HEK293 (cell line): Measurements from ENCODE around the gene MECP2.

Source experiments
- GFI1B ChIP-seq: fragments of 450-650 bp; formaldehyde crosslinking; IDR thresholded peaks from 2 replicates; pipeline ENCODE4 v1.5.1; 2016; ENCODE audit warnings: missing biosample characterization, missing genetic modification characterization
- GLI4 ChIP-seq: fragments of 450-650 bp; formaldehyde crosslinking; IDR thresholded peaks from 2 replicates; pipeline ENCODE4 v1.5.1; 2016; ENCODE audit warnings: missing biosample characterization, missing genetic modification characterization
- GLIS2 ChIP-seq: fragments of 450-650 bp; formaldehyde crosslinking; IDR thresholded peaks from 2 replicates; pipeline ENCODE4 v1.5.1; 2016; ENCODE audit warnings: missing biosample characterization, missing genetic modification characterization
- HOXC10 ChIP-seq: sonication (generic); formaldehyde crosslinking; IDR thresholded peaks from 2 replicates; pipeline ENCODE4 v1.8.1; 2023; ENCODE audit warnings: mild to moderate bottlenecking, missing genetic modification reagents
- KLF8 ChIP-seq: fragments of 450-650 bp; formaldehyde crosslinking; IDR thresholded peaks from 2 replicates; pipeline ENCODE4 v1.5.1; 2016; ENCODE audit warnings: missing biosample characterization, missing genetic modification characterization
- OSR2 ChIP-seq: fragments of 450-650 bp; formaldehyde crosslinking; IDR thresholded peaks from 2 replicates; pipeline ENCODE4 v1.5.1; 2016; ENCODE audit warnings: missing biosample characterization, missing genetic modification characterization
- REPIN1 ChIP-seq: fragments of 450-650 bp; formaldehyde crosslinking; IDR thresholded peaks from 2 replicates; pipeline ENCODE4 v1.5.1; 2017; ENCODE audit warnings: missing biosample characterization, missing genetic modification characterization, low read depth
- WT1 ChIP-seq: fragments of 450-650 bp; formaldehyde crosslinking; IDR thresholded peaks from 2 replicates; pipeline ENCODE4 v1.5.1; 2016; ENCODE audit warnings: missing biosample characterization, missing genetic modification characterization
- ZBTB7A ChIP-seq: fragments of 450-650 bp; formaldehyde crosslinking; IDR thresholded peaks from 2 replicates; pipeline ENCODE4 v1.5.1; 2016; ENCODE audit warnings: low read depth, missing biosample characterization, missing genetic modification characterization
- ZNF132 ChIP-seq: fragments of 450-650 bp; formaldehyde crosslinking; IDR thresholded peaks from 2 replicates; pipeline ENCODE4 v1.5.1; 2017; ENCODE audit warnings: missing biosample characterization, missing genetic modification characterization, borderline replicate concordance
- ZNF133 ChIP-seq: fragments of 450-650 bp; formaldehyde crosslinking; IDR thresholded peaks from 2 replicates; pipeline ENCODE4 v1.5.1; 2016; ENCODE audit warnings: missing biosample characterization, missing genetic modification characterization
- ZNF140 ChIP-seq: fragments of 450-650 bp; formaldehyde crosslinking; IDR thresholded peaks from 2 replicates; pipeline ENCODE4 v1.5.1; 2016; ENCODE audit warnings: missing biosample characterization, missing genetic modification characterization
- ZNF211 ChIP-seq: fragments of 450-650 bp; formaldehyde crosslinking; IDR thresholded peaks from 2 replicates; pipeline ENCODE4 v1.5.1; 2016; ENCODE audit warnings: low read depth, missing biosample characterization, missing genetic modification characterization
- ZNF23 ChIP-seq: fragments of 450-650 bp; formaldehyde crosslinking; IDR thresholded peaks from 2 replicates; pipeline ENCODE4 v1.5.1; 2016; ENCODE audit warnings: missing biosample characterization, missing genetic modification characterization, borderline replicate concordance
- ZNF239 ChIP-seq: fragments of 450-650 bp; formaldehyde crosslinking; IDR thresholded peaks from 2 replicates; pipeline ENCODE4 v1.5.1; 2016; ENCODE audit warnings: missing biosample characterization, missing genetic modification characterization
- ZNF274 ChIP-seq, 2 experiments: fragments of 200-500 bp in 1 of 2; fragments of 450-650 bp in 1 of 2; sonication (Bioruptor generic) in 1 of 2; formaldehyde crosslinking in 1 of 2; IDR thresholded peaks; 2 replicates each; pipeline versions ENCODE4 v1.5.1 to v1.6.1; 2014 to 2016; ENCODE audit warnings: borderline replicate concordance in 1 of 2, inconsistent platforms in 1 of 2, low read length in 1 of 2, missing biosample characterization in 1 of 2, missing genetic modification characterization in 1 of 2
- ZNF324 ChIP-seq: fragments of 450-650 bp; formaldehyde crosslinking; IDR thresholded peaks from 2 replicates; pipeline ENCODE4 v1.5.1; 2016; ENCODE audit warnings: missing biosample characterization, missing genetic modification characterization
- ZNF510 ChIP-seq: fragments of 450-650 bp; formaldehyde crosslinking; IDR thresholded peaks from 2 replicates; pipeline ENCODE4 v1.5.1; 2018; ENCODE audit warnings: mild to moderate bottlenecking, missing genetic modification characterization, missing biosample characterization; ENCODE audit not compliant: insufficient replicate concordance
- ZNF555 ChIP-seq: fragments of 450-650 bp; formaldehyde crosslinking; conservative IDR thresholded peaks from 2 replicates; pipeline ENCODE4 v1.5.1; 2017; ENCODE audit warnings: missing biosample characterization, mild to moderate bottlenecking, missing genetic modification characterization, inconsistent platforms
- ZNF571 ChIP-seq: fragments of 450-650 bp; formaldehyde crosslinking; IDR thresholded peaks from 2 replicates; pipeline ENCODE4 v1.5.0; 2017; ENCODE audit warnings: missing biosample characterization, missing genetic modification characterization
- ZNF596 ChIP-seq: fragments of 450-650 bp; IDR thresholded peaks from 2 replicates; pipeline ENCODE4 v1.5.0; 2018; ENCODE audit warnings: missing biosample characterization, mild to moderate bottlenecking, missing genetic modification characterization, moderate library complexity
- ZNF624 ChIP-seq: fragments of 450-650 bp; formaldehyde crosslinking; IDR thresholded peaks from 2 replicates; pipeline ENCODE4 v1.5.1; 2017; ENCODE audit warnings: missing biosample characterization, missing genetic modification characterization
- ZNF658 ChIP-seq: fragments of 450-650 bp; formaldehyde crosslinking; IDR thresholded peaks from 2 replicates; pipeline ENCODE4; 2016; ENCODE audit warnings: missing biosample characterization, missing genetic modification characterization
- ZNF664 ChIP-seq: fragments of 450-650 bp; formaldehyde crosslinking; IDR thresholded peaks from 2 replicates; pipeline ENCODE4 v1.5.1; 2016; ENCODE audit warnings: missing biosample characterization, missing genetic modification characterization
- ZNF707 ChIP-seq: fragments of 450-650 bp; formaldehyde crosslinking; IDR thresholded peaks from 2 replicates; pipeline ENCODE4 v1.5.1; 2016; ENCODE audit warnings: missing biosample characterization, missing genetic modification characterization
- ZNF747 ChIP-seq: fragments of 450-650 bp; formaldehyde crosslinking; IDR thresholded peaks from 2 replicates; pipeline ENCODE4 v1.5.1; 2016; ENCODE audit warnings: missing biosample characterization, missing genetic modification characterization
- ZNF791 ChIP-seq: fragments of 450-650 bp; formaldehyde crosslinking; IDR thresholded peaks from 2 replicates; pipeline ENCODE4 v1.5.1; 2016; ENCODE audit warnings: missing biosample characterization, missing genetic modification characterization
- TF ChIP-seq, protein P1 (sequence below): fragments of 450-650 bp; formaldehyde crosslinking; IDR thresholded peaks from 2 replicates; pipeline ENCODE4 v1.5.1; 2016; ENCODE audit warnings: missing biosample characterization, missing genetic modification characterization
- TF ChIP-seq, protein P2 (sequence below): fragments of 450-650 bp; formaldehyde crosslinking; IDR thresholded peaks from 2 replicates; pipeline ENCODE4 v1.5.1; 2016; ENCODE audit warnings: missing biosample characterization, missing genetic modification characterization
- TF ChIP-seq, protein P3 (sequence below): fragments of 450-650 bp; formaldehyde crosslinking; IDR thresholded peaks from 2 replicates; pipeline ENCODE4; 2016; ENCODE audit warnings: missing biosample characterization, missing genetic modification characterization
- TF ChIP-seq, protein P4 (sequence below): fragments of 450-650 bp; formaldehyde crosslinking; IDR thresholded peaks from 2 replicates; pipeline ENCODE4 v1.5.1; 2017; ENCODE audit warnings: missing biosample characterization, missing genetic modification characterization
- TF ChIP-seq, protein P5 (sequence below): fragments of 450-650 bp; formaldehyde crosslinking; IDR thresholded peaks from 2 replicates; pipeline ENCODE4 v1.5.1; 2016; ENCODE audit warnings: missing biosample characterization, missing genetic modification characterization

The MECP2 gene

DNA sequence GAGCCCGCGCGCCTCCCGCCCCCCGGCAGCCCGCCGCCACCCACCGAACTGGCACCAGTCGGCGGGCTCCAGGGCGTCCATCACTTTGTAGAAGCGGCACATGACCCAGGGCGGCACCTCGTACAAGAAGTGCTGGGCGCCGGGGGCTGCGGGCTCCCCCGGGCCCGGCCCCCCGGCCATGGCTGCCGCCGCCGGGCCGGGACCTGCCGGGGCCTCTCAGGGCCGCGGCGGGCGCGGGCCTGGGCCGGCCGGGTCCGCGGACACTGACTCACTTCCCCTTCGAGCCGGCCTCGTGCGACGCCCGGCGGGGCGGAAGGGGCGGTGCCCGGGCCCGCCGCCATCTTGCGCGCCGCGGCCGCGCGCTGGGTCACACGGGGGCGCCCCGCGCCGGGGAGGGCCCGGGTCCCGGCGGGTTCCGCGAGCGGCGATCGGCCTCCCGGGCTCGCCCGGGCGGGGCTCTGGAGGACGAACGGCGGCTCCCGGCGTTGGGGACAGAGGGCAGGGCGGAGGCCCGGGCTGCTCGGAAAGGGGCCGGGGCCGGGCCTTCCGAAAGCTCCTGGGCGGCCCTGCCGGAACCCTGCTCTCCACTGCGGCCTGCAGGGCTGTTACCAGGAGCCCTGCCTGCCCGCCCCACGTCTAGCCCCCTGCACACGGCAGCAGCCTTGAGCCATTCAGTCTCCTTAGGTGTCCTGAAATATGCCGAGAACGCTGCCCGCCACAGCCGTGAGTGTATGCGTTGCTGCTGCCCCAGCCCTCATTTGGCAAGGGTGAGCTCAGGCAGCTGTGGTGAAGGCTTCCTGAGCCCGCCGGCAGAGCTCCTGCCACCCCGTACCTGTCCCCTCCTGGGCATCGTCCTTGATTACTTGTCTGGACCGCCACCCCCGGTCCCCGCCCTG is 77.6 kb downstream of the MECP2 start, which contains the start of gene IRAK1 (continued):
- TF ChIP-seq ZNF596 (tag by site-specific recombination) (no peak), ZNF133 (tag by site-specific recombination) (no peak), REPIN1 (tag by site-specific recombination) (no peak), ZBTB7A (tag by site-specific recombination) (no peak), ZNF571 (tag by site-specific recombination) (no peak), ZNF140 (tag by site-specific recombination) (no peak), ZNF274 (IDR thresholded peaks at IDR 0.05; ENCODE audit: low read length) (no peak), ZNF274 (tag by site-specific recombination; IDR thresholded peaks at IDR 0.05; ENCODE audit: borderline replicate concordance) (no peak), ZNF239 (no peak), GLI4 (tag by site-specific recombination) (no peak), OSR2 (tag by site-specific recombination) (no peak), ZNF324 (tag by site-specific recombination) (no peak), ZNF624 (tag by site-specific recombination) (no peak), ZNF658 (tag by site-specific recombination) (no peak), ZNF664 (tag by site-specific recombination) (no peak), ZNF747 (tag by site-specific recombination) (no peak), ZNF555 (tag by site-specific recombination) (no peak), GFI1B (tag by site-specific recombination) (no peak), KLF8 (tag by site-specific recombination) (peak; percentile 48; the same call in 1 of the 2 replicates), ZNF211 (no peak), WT1 (tag by site-specific recombination) (no peak), ZNF510 (tag by site-specific recombination) (no peak), GLIS2 (tag by site-specific recombination) (peak; percentile 76), ZNF791 (tag by site-specific recombination) (no peak), HOXC10 (CRISPR knock-in tag) (no peak), ZNF707 (tag by site-specific recombination) (no peak), ZNF132 (tag by site-specific recombination) (no peak), ZNF23 (no peak)
- TF ChIP-seq, protein P1, sequence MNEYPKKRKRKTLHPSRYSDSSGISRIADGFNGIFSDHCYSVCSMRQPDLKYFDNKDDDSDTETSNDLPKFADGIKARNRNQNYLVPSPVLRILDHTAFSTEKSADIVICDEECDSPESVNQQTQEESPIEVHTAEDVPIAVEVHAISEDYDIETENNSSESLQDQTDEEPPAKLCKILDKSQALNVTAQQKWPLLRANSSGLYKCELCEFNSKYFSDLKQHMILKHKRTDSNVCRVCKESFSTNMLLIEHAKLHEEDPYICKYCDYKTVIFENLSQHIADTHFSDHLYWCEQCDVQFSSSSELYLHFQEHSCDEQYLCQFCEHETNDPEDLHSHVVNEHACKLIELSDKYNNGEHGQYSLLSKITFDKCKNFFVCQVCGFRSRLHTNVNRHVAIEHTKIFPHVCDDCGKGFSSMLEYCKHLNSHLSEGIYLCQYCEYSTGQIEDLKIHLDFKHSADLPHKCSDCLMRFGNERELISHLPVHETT = no peak
- TF ChIP-seq, protein P2, sequence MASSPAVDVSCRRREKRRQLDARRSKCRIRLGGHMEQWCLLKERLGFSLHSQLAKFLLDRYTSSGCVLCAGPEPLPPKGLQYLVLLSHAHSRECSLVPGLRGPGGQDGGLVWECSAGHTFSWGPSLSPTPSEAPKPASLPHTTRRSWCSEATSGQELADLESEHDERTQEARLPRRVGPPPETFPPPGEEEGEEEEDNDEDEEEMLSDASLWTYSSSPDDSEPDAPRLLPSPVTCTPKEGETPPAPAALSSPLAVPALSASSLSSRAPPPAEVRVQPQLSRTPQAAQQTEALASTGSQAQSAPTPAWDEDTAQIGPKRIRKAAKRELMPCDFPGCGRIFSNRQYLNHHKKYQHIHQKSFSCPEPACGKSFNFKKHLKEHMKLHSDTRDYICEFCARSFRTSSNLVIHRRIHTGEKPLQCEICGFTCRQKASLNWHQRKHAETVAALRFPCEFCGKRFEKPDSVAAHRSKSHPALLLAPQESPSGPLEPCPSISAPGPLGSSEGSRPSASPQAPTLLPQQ (tag by site-specific recombination) = 0 out of 2 replicates have a peak, but pooled peaks have one; percentile 20
- TF ChIP-seq, protein P3, sequence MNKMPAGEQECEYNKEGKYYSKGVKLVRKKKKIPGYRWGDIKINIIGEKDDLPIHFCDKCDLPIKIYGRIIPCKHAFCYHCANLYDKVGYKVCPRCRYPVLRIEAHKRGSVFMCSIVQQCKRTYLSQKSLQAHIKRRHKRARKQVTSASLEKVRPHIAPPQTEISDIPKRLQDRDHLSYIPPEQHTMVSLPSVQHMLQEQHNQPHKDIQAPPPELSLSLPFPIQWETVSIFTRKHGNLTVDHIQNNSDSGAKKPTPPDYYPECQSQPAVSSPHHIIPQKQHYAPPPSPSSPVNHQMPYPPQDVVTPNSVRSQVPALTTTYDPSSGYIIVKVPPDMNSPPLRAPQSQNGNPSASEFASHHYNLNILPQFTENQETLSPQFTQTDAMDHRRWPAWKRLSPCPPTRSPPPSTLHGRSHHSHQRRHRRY (tag by site-specific recombination) = no peak
- TF ChIP-seq, protein P4, sequence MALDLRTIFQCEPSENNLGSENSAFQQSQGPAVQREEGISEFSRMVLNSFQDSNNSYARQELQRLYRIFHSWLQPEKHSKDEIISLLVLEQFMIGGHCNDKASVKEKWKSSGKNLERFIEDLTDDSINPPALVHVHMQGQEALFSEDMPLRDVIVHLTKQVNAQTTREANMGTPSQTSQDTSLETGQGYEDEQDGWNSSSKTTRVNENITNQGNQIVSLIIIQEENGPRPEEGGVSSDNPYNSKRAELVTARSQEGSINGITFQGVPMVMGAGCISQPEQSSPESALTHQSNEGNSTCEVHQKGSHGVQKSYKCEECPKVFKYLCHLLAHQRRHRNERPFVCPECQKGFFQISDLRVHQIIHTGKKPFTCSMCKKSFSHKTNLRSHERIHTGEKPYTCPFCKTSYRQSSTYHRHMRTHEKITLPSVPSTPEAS (tag by site-specific recombination) = no peak
- TF ChIP-seq, protein P5, sequence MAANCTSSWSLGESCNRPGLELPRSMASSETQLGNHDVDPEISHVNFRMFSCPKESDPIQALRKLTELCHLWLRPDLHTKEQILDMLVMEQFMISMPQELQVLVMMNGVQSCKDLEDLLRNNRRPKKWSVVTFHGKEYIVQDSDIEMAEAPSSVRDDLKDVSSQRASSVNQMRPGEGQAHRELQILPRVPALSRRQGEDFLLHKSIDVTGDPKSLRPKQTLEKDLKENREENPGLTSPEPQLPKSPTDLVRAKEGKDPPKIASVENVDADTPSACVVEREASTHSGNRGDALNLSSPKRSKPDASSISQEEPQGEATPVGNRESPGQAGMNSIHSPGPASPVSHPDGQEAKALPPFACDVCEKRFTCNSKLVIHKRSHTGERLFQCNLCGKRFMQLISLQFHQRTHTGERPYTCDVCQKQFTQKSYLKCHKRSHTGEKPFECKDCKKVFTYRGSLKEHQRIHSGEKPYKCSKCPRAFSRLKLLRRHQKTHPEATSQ = no peak
